K562 (cell line): ENCODE results near the gene B2M. TPM values are rescaled to one million over a fixed set of nuclear protein-coding genes. Genes with fewer than 3 reads are reported as not detected.

Experiments used
- BCOR ChIP-seq: fragments of 450-650 bp; IDR thresholded peaks from 2 replicates; pipeline ENCODE4 v1.6.1; 2016
- CEBPG ChIP-seq, 3 experiments: fragments of 200-800 bp in 1 of 3; sonication (Bioruptor generic) in 1 of 3; sonication (generic) in 1 of 3; formaldehyde crosslinking in 1 of 3; IDR thresholded peaks in 2 of 3; conservative IDR thresholded peaks in 1 of 3; 2 replicates each; pipeline versions ENCODE4 v1.6.1 to v1.8.0; 2016 to 2022; ENCODE audit warnings: missing compliant biosample characterization in 2 of 3, missing genetic modification characterization in 2 of 3, mild to moderate bottlenecking in 1 of 3, missing genetic modification reagents in 1 of 3
- CREB3L1 ChIP-seq: fragments of 450-650 bp; IDR thresholded peaks from 2 replicates; pipeline ENCODE4 v1.6.1; 2014; ENCODE audit warnings: low read depth, mild to moderate bottlenecking, moderate library complexity, borderline replicate concordance
- HES1 ChIP-seq: fragments of 450-650 bp; IDR thresholded peaks from 2 replicates; pipeline ENCODE4 v1.6.1; 2016; ENCODE audit warnings: low read depth, mild to moderate bottlenecking, moderate library complexity
- KAT2B ChIP-seq: IDR thresholded peaks from one replicate; pipeline ENCODE4 v1.6.1; 2012; ENCODE audit warnings: low read depth, mild to moderate bottlenecking, control low read depth, inconsistent platforms, low read length, moderate library complexity
- NR0B1 ChIP-seq: fragments of 450-650 bp; IDR thresholded peaks from one replicate; pipeline ENCODE4 v1.6.1; 2018; ENCODE audit warnings: mild to moderate bottlenecking, moderate library complexity; ENCODE audit not compliant: partially characterized antibody
- ZNF324 ChIP-seq: fragments of 250-450 bp; sonication (Bioruptor Pico); IDR thresholded peaks from 2 replicates; pipeline ENCODE4 v1.4.0; 2020; ENCODE audit warnings: mild to moderate bottlenecking
- polyA plus RNA-seq, 8 experiments: library from polyadenylated mRNA; depleted of rRNA in 4 of 8; stranded (reverse) in 5 of 8; unstranded in 3 of 8; fragments of >200 nt; fragmentation: Nextera tagmentation in 2 of 8; fragmentation: Illumina TruSeq in 1 of 8; extraction: Ambion mirVana in 2 of 8; extraction: Trizol in 1 of 8; gene quantifications; 2 replicates each; pipeline versions ENCODE4 v1.2.1 to v1.2.3, GENCODE V29; 2011 to 2014; ENCODE audit warnings: inconsistent platforms in 1 of 8, missing spikeins in 1 of 8
- total RNA-seq, 7 experiments: library from RNA; depleted of rRNA in 6 of 7; stranded (reverse); fragments of >200 nt in 6 of 7; fragmentation: Illumina TruSeq in 2 of 7; extraction: Trizol in 2 of 7; gene quantifications; 2 replicates each; pipeline versions ENCODE4 v1.2.1 to v1.2.3, GENCODE V29; 2011 to 2021; ENCODE audit warnings: low replicate concordance in 1 of 7

B2M gene
- total and polyA plus RNA-seq, 9 of the 15 experiments (the other 6 are each of a cell fraction or from before 2014, with no cell fraction given), result 460 to 3,138 (median 1,032) TPM

GRCh38 chr15:44682211-44682610, 29.1 kb upstream of the B2M start (continued):
- TF ChIP-seq CEBPG (CRISPR knock-in tag; IDR thresholded peaks at IDR 0.05) (no peak), CEBPG (tag; conservative IDR thresholded peaks at IDR 0.05 in 1 of 2, IDR thresholded peaks at IDR 0.05 in 1 of 2) (peak in 1 of 2 experiments; percentile 38; a peak in 1 of 4 replicates), HES1 (no peak), BCOR (no peak), CREB3L1 (no peak), KAT2B (no peak), ZNF324 (no peak), NR0B1 (no peak)
- TF ChIP-seq, all 486 proteins: peak for 6
